Stimulated activated CD8-positive, alpha-beta memory T cell treated with anti-CD3 and anti-CD28 coated beads, Interleukin-12 subunit alpha, Interleukin-12 subunit beta, amount 100 ng/mL, for 24 hours (primary cell): ENCODE data around the gene NXPH2.

ENCODE experiments used
- DNase-seq: peaks from one replicate; pipeline ENCODE4 v3.0.0-alpha.2; 2020; ENCODE audit errors: extremely low read depth

NXPH2 gene

DNA sequence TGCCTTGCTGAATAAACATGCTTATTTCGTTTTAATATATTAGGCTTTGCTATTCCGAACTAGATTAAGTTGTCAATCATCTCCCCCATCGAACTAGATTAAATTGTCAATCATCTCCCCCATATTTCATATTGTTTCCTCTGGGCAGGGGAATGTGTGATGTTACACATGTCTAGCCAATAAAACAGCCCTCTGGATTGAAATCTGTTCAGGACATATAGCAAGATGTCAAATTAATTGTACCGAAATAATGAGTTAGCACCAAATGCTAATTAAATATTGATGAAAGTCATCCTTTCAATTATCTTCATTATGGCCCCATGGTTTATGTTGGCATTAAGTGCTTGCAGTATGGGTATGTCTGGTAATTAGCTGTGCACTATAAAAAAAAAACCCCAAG lies 143.1 kb downstream of the NXPH2 start:
- no peak for DNase-seq

DNA sequence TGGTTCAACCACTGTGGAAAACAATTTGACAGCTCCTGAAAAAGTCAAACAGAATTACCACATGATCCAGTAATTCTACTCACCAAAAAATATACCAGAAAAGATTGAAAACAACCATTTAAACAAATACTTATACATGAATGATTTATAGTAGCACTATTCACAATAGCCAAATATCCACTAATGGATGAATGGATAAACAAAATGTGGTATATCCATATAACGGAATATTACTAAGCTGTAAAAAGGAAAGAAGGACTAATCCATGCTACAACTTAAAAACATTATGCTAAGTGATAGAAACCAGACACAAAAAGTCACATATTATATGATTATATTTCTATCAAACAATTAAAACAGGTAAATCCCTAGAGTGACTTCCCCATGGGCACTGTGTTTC lies 147.1 kb downstream of the NXPH2 start:
- no peak for DNase-seq

DNA sequence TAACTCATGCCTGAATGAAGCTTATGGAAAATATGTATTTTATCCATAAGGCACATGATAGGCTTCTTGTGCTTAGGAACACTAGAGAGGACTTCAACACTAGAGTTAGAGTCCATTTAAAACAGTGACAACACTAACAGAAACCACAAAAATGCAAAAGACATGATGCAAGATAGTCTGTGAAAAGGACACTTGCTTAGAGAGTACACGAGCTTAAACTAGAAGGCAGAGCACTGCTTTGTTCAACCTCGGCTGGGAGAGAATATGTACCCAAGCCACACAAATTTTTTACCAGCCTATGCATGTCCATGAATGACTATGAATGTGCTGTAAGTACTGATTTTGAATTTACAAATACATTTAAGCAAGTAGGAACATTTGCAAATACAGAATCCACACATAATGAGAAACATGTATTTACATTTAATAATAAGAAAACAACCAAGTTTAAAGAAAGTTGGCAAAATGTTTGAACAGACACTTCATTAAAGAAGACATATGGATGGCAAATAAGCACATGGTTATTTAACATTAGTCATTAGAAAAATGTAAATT lies 148.0 kb downstream of the NXPH2 start:
- no peak for DNase-seq

DNA sequence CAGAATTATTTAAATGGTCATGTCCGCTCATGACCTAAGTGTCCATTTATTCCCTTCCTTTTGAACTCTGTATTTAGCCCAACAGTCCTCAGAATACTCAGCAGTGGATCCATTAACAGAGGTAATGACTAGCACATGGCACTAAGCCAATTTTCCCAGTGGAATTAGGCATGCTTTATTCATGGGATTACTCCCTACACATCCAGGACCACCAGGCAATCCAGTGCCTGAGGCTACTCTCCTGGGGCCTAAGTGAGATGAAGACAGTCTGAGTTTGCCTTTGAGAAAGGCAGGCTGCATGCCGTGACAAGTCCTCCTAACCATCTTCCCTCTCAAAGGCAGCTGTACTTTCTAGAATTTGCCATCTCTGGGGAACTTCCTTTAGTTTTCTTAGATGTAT lies 150.0 kb downstream of the NXPH2 start:
- no peak for DNase-seq

DNA sequence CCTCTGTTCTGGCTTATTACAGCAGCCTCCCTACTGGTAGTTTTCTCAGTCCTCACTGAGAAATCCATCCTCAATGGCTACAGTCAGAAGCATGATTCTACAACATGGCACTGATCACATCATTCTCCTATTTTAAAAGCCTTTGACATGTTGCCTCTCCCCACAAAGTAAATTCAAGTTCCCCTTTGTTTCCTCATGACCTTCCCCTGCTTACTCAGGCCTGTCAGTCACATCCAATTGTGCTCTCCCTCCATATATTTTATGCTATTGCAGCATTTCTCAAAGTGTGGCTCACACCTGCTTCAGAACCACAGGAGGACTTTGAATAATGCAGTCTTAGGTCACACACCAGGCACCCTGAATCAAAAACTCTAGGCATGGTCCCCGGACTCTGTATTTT lies 154.0 kb downstream of the NXPH2 start:
- DNase-seq, result no peak

DNA sequence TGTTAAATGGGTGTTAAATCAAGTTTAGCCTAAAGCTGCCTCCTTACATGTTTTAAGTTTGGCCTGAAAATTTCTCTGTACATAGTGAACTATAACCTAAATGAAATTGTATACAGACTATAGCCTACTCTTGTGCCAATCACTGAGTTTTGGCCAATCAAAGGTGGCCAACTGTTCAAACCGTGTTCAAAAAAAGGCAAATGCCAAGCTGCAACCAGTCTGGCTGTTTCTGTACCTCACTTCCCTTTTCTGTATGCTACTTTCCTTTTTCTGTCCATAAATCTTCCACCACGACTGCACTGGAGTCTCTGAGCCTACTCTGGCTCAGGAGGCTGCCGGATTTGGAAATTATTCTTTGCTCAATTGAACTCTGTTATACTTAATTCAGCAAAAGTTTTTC lies 157.6 kb downstream of the NXPH2 start:
- DNase-seq, result no peak

DNA sequence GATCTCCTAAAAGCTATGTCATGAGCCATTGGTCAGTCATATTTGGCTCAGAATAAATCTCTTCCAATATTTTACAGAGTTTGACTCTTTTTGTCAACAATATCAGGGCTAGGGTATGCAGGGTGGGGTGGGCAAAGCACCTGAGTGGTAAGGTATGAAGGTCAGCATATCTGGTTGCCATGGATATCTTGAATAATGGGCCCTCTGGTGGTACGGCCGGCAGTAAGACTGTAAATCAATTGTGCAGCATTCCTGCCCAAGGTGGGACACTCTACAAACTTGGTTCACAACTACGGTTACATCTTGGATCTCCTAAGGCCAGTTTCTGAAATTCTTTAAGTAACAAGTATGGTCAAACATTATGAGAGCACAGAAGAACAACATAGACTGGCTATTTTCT lies 159.1 kb downstream of the NXPH2 start:
- no peak for DNase-seq

DNA sequence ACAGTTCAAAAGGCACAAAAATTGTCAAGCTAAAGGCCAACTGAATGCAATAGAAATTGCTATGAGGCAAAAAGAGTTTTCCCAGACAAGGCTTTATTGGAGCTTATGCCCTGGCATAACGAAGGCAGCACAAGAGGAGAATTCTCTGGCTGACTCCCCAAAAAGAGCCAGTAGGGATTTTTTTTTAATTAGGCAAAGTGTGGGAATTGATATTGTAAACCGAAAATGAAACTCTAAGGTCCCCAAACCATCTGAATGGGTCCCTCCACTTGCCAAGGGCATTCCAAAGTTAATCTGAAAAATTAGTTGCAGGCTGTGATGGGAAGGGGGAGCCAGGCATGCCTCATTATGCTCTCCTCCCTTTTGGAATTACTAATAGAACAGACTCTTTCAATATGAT lies 159.8 kb downstream of the NXPH2 start:
- DNase-seq, result no peak
